Keratinocyte (primary cell): ENCODE measurements around the gene NR3C2.

Source experiments
- EZH2 ChIP-seq: IDR thresholded peaks from one replicate; pipeline ENCODE4 v1.6.1; 2012; ENCODE audit warnings: inconsistent platforms, mild to moderate bottlenecking, low read length, moderate library complexity
- TF ChIP-seq, protein P1 (sequence below), 3 experiments: IDR thresholded peaks in 1 of 3; conservative IDR thresholded peaks in 1 of 3; optimal IDR thresholded peaks in 1 of 3; 2 replicates in 2 of 3; 3 replicates in 1 of 3; pipeline versions ENCODE3 to v1.5.1; 2011; ENCODE audit warnings: low read length in 3 of 3, mild to moderate bottlenecking in 3 of 3, moderate library complexity in 2 of 3, control low read depth in 1 of 3, inconsistent platforms in 1 of 3; ENCODE audit not compliant: insufficient read depth in 2 of 3; ENCODE audit errors: extremely low read depth in 1 of 3

DNA sequence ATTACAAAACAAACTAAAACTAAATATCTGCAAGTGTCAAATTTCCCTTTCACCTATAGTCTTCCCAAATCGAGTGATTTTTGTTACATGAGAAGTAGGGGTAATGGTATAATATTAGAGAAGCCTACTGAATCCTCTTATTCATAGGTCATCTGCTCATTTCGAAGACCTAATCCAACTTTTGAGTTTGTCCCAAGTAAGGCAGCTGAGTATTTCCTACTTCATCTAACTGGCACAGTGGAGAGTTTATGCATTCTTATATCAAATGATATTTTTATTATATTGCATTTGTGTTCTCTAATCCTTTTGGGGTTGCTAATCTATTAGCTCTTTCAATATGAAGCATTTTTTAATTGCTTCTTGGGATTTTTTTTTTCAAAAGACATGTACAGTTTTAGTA lies 7.7 kb upstream of the NR3C2 start:
- TF ChIP-seq, protein P1, sequence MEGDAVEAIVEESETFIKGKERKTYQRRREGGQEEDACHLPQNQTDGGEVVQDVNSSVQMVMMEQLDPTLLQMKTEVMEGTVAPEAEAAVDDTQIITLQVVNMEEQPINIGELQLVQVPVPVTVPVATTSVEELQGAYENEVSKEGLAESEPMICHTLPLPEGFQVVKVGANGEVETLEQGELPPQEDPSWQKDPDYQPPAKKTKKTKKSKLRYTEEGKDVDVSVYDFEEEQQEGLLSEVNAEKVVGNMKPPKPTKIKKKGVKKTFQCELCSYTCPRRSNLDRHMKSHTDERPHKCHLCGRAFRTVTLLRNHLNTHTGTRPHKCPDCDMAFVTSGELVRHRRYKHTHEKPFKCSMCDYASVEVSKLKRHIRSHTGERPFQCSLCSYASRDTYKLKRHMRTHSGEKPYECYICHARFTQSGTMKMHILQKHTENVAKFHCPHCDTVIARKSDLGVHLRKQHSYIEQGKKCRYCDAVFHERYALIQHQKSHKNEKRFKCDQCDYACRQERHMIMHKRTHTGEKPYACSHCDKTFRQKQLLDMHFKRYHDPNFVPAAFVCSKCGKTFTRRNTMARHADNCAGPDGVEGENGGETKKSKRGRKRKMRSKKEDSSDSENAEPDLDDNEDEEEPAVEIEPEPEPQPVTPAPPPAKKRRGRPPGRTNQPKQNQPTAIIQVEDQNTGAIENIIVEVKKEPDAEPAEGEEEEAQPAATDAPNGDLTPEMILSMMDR (optimal IDR thresholded peaks at IDR 0.05 in 1 of 3, IDR thresholded peaks at IDR 0.05 in 1 of 3, conservative IDR thresholded peaks at IDR 0.05 in 1 of 3; ENCODE audit: extremely low read depth in 1 of 3, insufficient read depth in 2 of 3, low read length in 3 of 3), result no peak
- no peak for TF ChIP-seq EZH2
